Activated B cell treated with CpG ODN at 0.5 μM for 24 hours (primary cell): ENCODE results near the gene ERMAP. TPM values are rescaled to one million over a fixed set of nuclear protein-coding genes. Genes with fewer than 3 reads are reported as not detected.

Experiments
- ATAC-seq: fragments of 200-7000 bp; cut with Tn5 transposase; one replicate; pipeline ENCODE4 v1.10.0; 2021; ENCODE audit warnings: low read depth, mild to moderate bottlenecking, moderate library complexity
- CTCF ChIA-PET: fragments of 350-600 bp; sonication (Branson Sonifier 250); formaldehyde crosslinking; loops from one replicate; lab custom pipeline; 2021; ENCODE audit warnings: antibody characterized with exemption; lab: Charles Lee
- POLR2A ChIA-PET: fragments of 350-600 bp; sonication (Branson Sonifier 250); formaldehyde crosslinking; loops from one replicate; lab custom pipeline; 2021; ENCODE audit warnings: antibody characterized with exemption; lab: Charles Lee
- DNase-seq: peaks from one replicate; pipeline ENCODE4 v3.0.0; 2022
- H3K27ac Mint-ChIP-seq: one replicate; pipeline ENCODE4 v1.8.0; 2020; ENCODE audit warnings: mixed read lengths
- H3K27me3 Mint-ChIP-seq: one replicate; pipeline ENCODE4 v1.8.0; 2021; ENCODE audit warnings: mixed read lengths
- H3K36me3 Mint-ChIP-seq: one replicate; pipeline ENCODE4 v1.8.0; 2021; ENCODE audit warnings: low read depth, mixed read lengths
- H3K4me1 Mint-ChIP-seq: one replicate; pipeline ENCODE4 v1.8.0; 2021; ENCODE audit warnings: mixed read lengths
- H3K4me3 Mint-ChIP-seq: one replicate; pipeline ENCODE4 v1.8.0; 2020; ENCODE audit warnings: mild to moderate bottlenecking, mixed read lengths
- H3K9me3 Mint-ChIP-seq: one replicate; pipeline ENCODE4 v1.8.0; 2020; ENCODE audit warnings: mixed read lengths
- CTCF ChIP-seq: fragments of 200-600 bp; IDR thresholded peaks from one replicate; pipeline ENCODE4 v1.8.0; 2022; ENCODE audit warnings: antibody characterized with exemption, mild to moderate bottlenecking
- intact Hi-C: fragments of 100-400 bp; cut with micrococcal nuclease; formaldehyde crosslinking; loops from one replicate; pipeline ENCODE4 v1.15.1; 2024
- total RNA-seq: library from RNA; stranded (reverse); gene quantifications from 2 replicates; pipeline ENCODE4 v1.2.3, GENCODE V29; 2022

Gene ERMAP
- 7.1 and 10.7 TPM in 2 replicates for total RNA-seq

- Mint-ChIP-seq H3K9me3 (no peaks in the 10 kb centered on the region), H3K27me3 (no peaks in the 10 kb centered on the region), H3K4me1 (peaks cover 20% of the 10 kb centered on the region), H3K4me3 (peak within 1 kb of the TSS; percentile 86), H3K27ac (peak within 1 kb of the TSS; percentile 86), H3K36me3 (peaks cover 13% of the 10 kb centered on the region)
- intact Hi-C loops: loop anchor here (1.0 to 5.0 kb wide), 7 partner anchors 29 to 482 kb away; partner anchors contain the start of genes C1orf50, CFAP57, EBNA1BP2 and FOXJ3
- ChIA-PET CTCF (interaction anchor here (1.0 to 2.8 kb wide), 4 partner anchors 50 to 257 kb away, joined by 3 to 13 read pairs (median 4); partner anchors contain the start of genes C1orf50 and P3H1), POLR2A (interaction anchor here (0.7 to 3.2 kb wide), 8 partner anchors 30 to 355 kb away, joined by 3 to 32 read pairs (median 3); partner anchors contain the start of genes C1orf50, CFAP57, EBNA1BP2 and P3H1)
- peak; percentile 97 for DNase-seq
- ATAC-seq: peak; percentile 88
- no peak for TF ChIP-seq CTCF
Measured at GRCh38 chr1:42816585-42817439, at the start of gene ERMAP, which contains the start of gene SVBP. Gene ERMAP (plus strand): TSS chr1:42817122. CDS start chr1:42830449, 13,327 bp downstream. Gene SVBP (minus strand): TSS chr1:42817397. CDS start chr1:42816544, 853 bp downstream.

- intact Hi-C loops: loop anchor here (1.0 to 5.0 kb wide), 9 partner anchors 50 to 880 kb away; partner anchors contain the start of genes CFAP57, EBNA1BP2, ERMAP and PPCS
- Mint-ChIP-seq H3K4me3 (no peak overlapping the region), H3K4me1 (peaks cover 33% of the 10 kb centered on the region), H3K36me3 (peaks cover 19% of the 10 kb centered on the region), H3K27ac (peak overlapping the region; percentile 93), H3K9me3 (no peaks in the 10 kb centered on the region), H3K27me3 (no peaks in the 10 kb centered on the region)
- ChIA-PET POLR2A (interaction anchor here (0.6 to 3.1 kb wide), 24 partner anchors 9 to 883 kb away, joined by 3 to 48 read pairs (median 6); partner anchors contain the start of genes CCDC30, CFAP57, EBNA1BP2 and ERMAP), CTCF (interaction anchor here (1.2 to 1.8 kb wide), 6 partner anchors 10 to 306 kb away, joined by 3 to 8 read pairs (median 4); partner anchors contain the start of genes ERMAP and SVBP)
- no peak for DNase-seq
- TF ChIP-seq CTCF: no peak
- ATAC-seq: peak; percentile 1
Measured at GRCh38 chr1:42767510-42768000, 49.4 kb upstream of the ERMAP start.

GRCh38 chr1:42768172-42768571, 48.8 kb upstream of the ERMAP start:
- peak overlapping the region; percentile 93 for H3K27ac Mint-ChIP-seq
- no peak for TF ChIP-seq CTCF
- DNase-seq: no peak
- no peak for ATAC-seq
- H3K4me1 Mint-ChIP-seq: peaks cover 33% of the 10 kb centered on the region
- POLR2A ChIA-PET: interaction anchor here (0.6 to 3.1 kb wide), 4 partner anchors 48 to 580 kb away, joined by 3 to 32 read pairs (median 7); partner anchors contain the start of genes ERMAP and SVBP
- peaks cover 22% of the 10 kb centered on the region for H3K36me3 Mint-ChIP-seq
- intact Hi-C loops: loop anchor here (5.0 kb wide), 2 partner anchors 111 to 879 kb away; partner anchors contain the start of gene PPIH
- no peak overlapping the region for H3K4me3 Mint-ChIP-seq
- no peaks in the 10 kb centered on the region for H3K9me3 Mint-ChIP-seq
- CTCF ChIA-PET: interaction anchor here (1.8 kb wide), 1 partner anchor 9 kb away, joined by 6 read pairs; no protein-coding TSS in a partner anchor
- H3K27me3 Mint-ChIP-seq: no peaks in the 10 kb centered on the region

GRCh38 chr1:42769811-42770210, 47.1 kb upstream of the ERMAP start:
- H3K4me1 Mint-ChIP-seq: peaks cover 33% of the 10 kb centered on the region
- ATAC-seq: no peak
- POLR2A ChIA-PET: interaction anchor here (0.9 kb wide), 1 partner anchor 189 kb away, joined by 3 read pairs; the partner anchor contains the start of gene SLC2A1
- no peak overlapping the region for H3K27ac Mint-ChIP-seq
- H3K27me3 Mint-ChIP-seq: no peaks in the 10 kb centered on the region
- CTCF ChIA-PET: no interaction called here
- H3K9me3 Mint-ChIP-seq: no peaks in the 10 kb centered on the region
- no peak for DNase-seq
- TF ChIP-seq CTCF: no peak
- H3K36me3 Mint-ChIP-seq: peaks cover 38% of the 10 kb centered on the region
- intact Hi-C loops: loop anchor here (5.0 kb wide), 2 partner anchors 113 to 877 kb away; partner anchors contain the start of gene PPIH
- H3K4me3 Mint-ChIP-seq: no peak overlapping the region
